Mammary epithelial cell (primary cell): ENCODE measurements around the gene TCEAL4.
"Not testable (repeated sequence)": the region's sequence is repeated elsewhere in the genome, so short reads cannot be mapped to it uniquely, and the experiment has no call there.

Source experiments
- EZH2 ChIP-seq: IDR thresholded peaks from 2 replicates; pipeline ENCODE4 v1.6.1; 2012; ENCODE audit warnings: low read length, inconsistent platforms, borderline replicate concordance
- TF ChIP-seq, protein P1 (sequence below), 2 donors: IDR thresholded peaks in 1 of 2; conservative IDR thresholded peaks in 1 of 2; 2 replicates each; pipeline ENCODE4 v1.5.1; 2011 to 2012; ENCODE audit warnings: inconsistent platforms in 2 of 2, low read length in 2 of 2, mild to moderate bottlenecking in 2 of 2, control low read depth in 1 of 2, low read depth in 1 of 2; ENCODE audit not compliant: insufficient read depth in 1 of 2; ENCODE audit errors: extremely low read depth in 1 of 2

DNA sequence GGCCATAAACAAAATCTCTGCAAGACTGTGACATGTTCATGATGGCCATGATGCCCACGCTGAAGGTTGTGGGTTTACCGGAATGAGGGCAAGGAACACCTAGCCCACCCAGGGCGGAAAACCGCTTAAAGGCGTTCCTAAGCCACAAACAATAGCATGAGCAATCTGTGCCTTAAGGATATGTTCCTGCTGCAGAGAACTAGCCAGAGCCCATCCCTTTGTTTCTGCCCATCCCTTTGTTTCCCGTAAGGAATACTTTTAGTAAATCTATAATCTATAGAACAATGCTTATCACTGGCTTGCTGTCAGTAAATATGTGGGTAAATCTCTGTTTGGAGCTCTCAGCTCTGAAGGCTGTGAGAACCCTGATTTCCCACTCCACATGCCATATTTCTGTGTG is 9.9 kb downstream of the TCEAL4 start:
- TF ChIP-seq, protein P1, sequence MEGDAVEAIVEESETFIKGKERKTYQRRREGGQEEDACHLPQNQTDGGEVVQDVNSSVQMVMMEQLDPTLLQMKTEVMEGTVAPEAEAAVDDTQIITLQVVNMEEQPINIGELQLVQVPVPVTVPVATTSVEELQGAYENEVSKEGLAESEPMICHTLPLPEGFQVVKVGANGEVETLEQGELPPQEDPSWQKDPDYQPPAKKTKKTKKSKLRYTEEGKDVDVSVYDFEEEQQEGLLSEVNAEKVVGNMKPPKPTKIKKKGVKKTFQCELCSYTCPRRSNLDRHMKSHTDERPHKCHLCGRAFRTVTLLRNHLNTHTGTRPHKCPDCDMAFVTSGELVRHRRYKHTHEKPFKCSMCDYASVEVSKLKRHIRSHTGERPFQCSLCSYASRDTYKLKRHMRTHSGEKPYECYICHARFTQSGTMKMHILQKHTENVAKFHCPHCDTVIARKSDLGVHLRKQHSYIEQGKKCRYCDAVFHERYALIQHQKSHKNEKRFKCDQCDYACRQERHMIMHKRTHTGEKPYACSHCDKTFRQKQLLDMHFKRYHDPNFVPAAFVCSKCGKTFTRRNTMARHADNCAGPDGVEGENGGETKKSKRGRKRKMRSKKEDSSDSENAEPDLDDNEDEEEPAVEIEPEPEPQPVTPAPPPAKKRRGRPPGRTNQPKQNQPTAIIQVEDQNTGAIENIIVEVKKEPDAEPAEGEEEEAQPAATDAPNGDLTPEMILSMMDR (conservative IDR thresholded peaks at IDR 0.05 in 1 of 2, IDR thresholded peaks at IDR 0.05 in 1 of 2; ENCODE audit: extremely low read depth in 1 of 2, insufficient read depth in 1 of 2, low read depth in 1 of 2, low read length in 2 of 2), result not testable (repeated sequence)
- not testable (repeated sequence) for TF ChIP-seq EZH2
